Activated CD8-positive, alpha-beta memory T cell treated with anti-CD3 and anti-CD28 coated beads, Interleukin-2, amount 50 U/mL, for 24 hours (primary cell): Measurements from ENCODE around the gene SENP5.

ENCODE experiments used
- DNase-seq: peaks from one replicate; pipeline ENCODE4 v3.0.0-alpha.2; 2020; ENCODE audit errors: extremely low read depth

The SENP5 gene

GRCh38 chr3:196969134-196969659 lies 101.5 kb downstream of the SENP5 start:
- DNase-seq = no peak

GRCh38 chr3:196969660-196970546 lies 102.2 kb downstream of the SENP5 start:
- DNase-seq = no peak

GRCh38 chr3:196970547-196971093 lies 102.9 kb downstream of the SENP5 start:
- DNase-seq = no peak

GRCh38 chr3:196971094-196971698 lies 103.5 kb downstream of the SENP5 start:
- DNase-seq = no peak

GRCh38 chr3:196974661-196975060 lies 106.9 kb downstream of the SENP5 start:
- no peak for DNase-seq

DNA sequence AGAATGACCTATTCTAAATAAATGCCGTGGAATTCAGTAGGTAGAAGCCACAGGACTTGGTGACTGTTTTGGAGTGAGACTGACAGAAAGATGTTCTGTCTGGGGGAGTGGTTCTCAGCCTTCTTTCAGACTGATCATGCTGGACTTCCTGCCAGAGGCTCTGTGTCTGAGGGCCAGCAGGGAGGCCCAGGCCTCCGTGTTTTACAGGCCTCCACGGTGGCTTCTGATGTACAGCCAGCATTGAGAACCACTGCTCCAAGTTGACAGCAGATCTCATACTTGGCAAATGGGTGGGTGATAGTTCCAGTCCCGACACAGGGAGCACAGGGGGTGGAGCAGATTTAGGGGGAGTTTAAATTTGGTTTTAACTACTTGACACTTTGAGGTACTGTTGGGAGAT lies 107.6 kb downstream of the SENP5 start:
- DNase-seq = no peak

DNA sequence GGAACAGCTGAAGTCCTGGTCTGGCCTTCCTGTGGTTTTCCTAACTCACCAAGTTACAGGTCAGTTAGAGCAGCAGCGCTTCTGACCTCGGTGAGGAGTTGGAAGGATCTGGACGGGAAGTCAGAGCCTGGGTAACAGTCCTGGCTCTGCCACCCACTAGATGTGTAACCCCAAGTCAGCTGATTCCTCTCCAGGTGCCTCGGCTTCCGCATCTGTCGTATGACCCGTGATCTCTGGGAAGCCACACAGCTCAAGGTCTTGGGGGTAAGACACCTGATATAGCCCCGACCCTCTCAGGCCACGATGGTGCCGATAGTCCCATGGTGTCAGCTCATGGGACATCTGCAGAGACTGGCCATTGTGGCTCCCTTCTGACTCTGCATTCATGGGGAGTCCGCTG lies 109.2 kb downstream of the SENP5 start:
- no peak for DNase-seq

DNA sequence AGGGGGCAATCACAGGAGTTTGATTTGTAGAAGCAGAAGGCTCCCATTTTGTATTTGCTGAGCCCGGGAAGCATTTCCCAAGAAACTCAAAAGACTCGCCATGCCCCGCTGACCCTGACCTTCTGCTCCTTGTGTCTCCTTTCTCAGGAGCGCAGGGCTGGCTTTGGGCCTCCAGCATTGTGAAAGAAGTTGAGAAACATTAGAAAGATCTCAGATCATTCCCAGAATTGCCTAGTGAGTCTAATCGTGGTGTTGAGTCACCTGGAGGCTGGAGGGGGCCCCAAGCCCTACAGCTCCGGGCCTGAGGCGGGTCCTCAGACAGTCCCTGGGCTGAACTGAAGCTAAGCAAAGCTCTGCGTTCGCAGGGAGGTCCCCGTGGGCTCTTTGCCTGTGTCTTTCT lies 111.8 kb downstream of the SENP5 start:
- DNase-seq = no peak

DNA sequence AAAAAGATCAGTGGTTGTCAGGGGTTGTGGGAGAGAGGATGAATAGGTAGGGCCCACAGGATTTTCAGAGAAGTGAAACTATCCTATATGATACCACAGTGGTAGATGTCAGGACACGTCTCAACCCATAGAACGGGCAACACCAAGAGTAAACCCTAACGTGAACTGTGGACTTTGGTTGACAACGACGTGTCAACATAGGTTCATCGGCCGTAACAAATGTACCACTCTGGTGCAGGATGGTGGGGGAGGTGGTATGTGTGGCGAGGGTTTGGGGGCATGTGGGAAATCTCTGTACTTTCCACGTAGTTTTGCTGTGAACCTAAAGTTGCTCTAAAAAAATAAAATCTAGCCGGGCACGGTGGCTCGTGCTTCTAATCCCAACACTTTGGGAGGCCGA lies 113.9 kb downstream of the SENP5 start:
- DNase-seq = no peak

- DNase-seq = no peak
These were observed 115.5 kb downstream of the SENP5 start for GRCh38 chr3:196983186-196983585.
